Prostate gland (tissue), 2 donors: ENCODE data around the gene BMP7.

Experiments used
- CTCF ChIP-seq, 4 experiments: fragments of 200-600 bp in 2 of 4; fragments of 450-650 bp in 2 of 4; sonication (generic) in 2 of 4; IDR thresholded peaks; 1 replicate in 3 of 4; 2 replicates in 1 of 4; pipeline ENCODE4 v1.5.1; 2016 to 2019; ENCODE audit warnings: antibody characterized with exemption in 4 of 4, mild to moderate bottlenecking in 2 of 4, moderate library complexity in 2 of 4
- POLR2A ChIP-seq: fragments of 450-650 bp; IDR thresholded peaks from one replicate; pipeline ENCODE4 v1.6.1; 2016; ENCODE audit warnings: antibody characterized with exemption, mild to moderate bottlenecking
- POLR2AphosphoS5 ChIP-seq: sonication (generic); formaldehyde crosslinking; IDR thresholded peaks from one replicate; pipeline ENCODE4 v1.6.1; 2017; ENCODE audit warnings: antibody characterized with exemption

GRCh38 chr20:57265336-57265996, 975 bp downstream of the BMP7 start:
- TF ChIP-seq CTCF (IDR thresholded peaks at IDR 0.05) (no peak), POLR2A (no peak), POLR2AphosphoS5 (no peak)
